Progenitor cell of endocrine pancreas (in vitro differentiated cells): ENCODE data around the gene TPCN1. TPM values are rescaled to one million over a fixed set of nuclear protein-coding genes. Genes with fewer than 3 reads are reported as not detected.

Experiments used
- DNase-seq: peaks from one replicate; pipeline ENCODE4 v3.0.0; 2021; ENCODE audit warnings: low spot score; ENCODE audit not compliant: unreplicated experiment
- H3K27ac Mint-ChIP-seq: 2 replicates; pipeline ENCODE4 v1.8.0; 2021; ENCODE audit warnings: mild to moderate bottlenecking, moderate library complexity, mixed read lengths
- H3K27me3 Mint-ChIP-seq: 2 replicates; pipeline ENCODE4 v1.8.0; 2021; ENCODE audit warnings: mixed read lengths
- H3K36me3 Mint-ChIP-seq: 2 replicates; pipeline ENCODE4 v1.8.0; 2022; ENCODE audit warnings: mixed read lengths; ENCODE audit not compliant: insufficient read depth
- H3K4me1 Mint-ChIP-seq: 2 replicates; pipeline ENCODE4 v1.8.0; 2021; ENCODE audit warnings: low read depth, mixed read lengths
- H3K4me3 Mint-ChIP-seq: 2 replicates; pipeline ENCODE4 v1.8.0; 2021; ENCODE audit warnings: low read depth, mild to moderate bottlenecking, moderate library complexity, mixed read lengths
- H3K9me3 Mint-ChIP-seq: 2 replicates; pipeline ENCODE4 v1.8.0; 2021; ENCODE audit warnings: low read depth, mixed read lengths
- CTCF ChIP-seq: fragments of 200-600 bp; sonication (generic); IDR thresholded peaks from one replicate; pipeline ENCODE4 v1.5.0; 2021; ENCODE audit warnings: antibody characterized with exemption, mild to moderate bottlenecking; ENCODE audit not compliant: unreplicated experiment
- total RNA-seq: library from RNA; stranded (reverse); gene quantifications from 2 replicates; pipeline ENCODE4 v1.2.1, GENCODE V29; 2021

Gene TPCN1
- total RNA-seq, 1 donor from 2014 or later: 34.1 TPM

GRCh38 chr12:113266106-113266895, 45.0 kb downstream of the TPCN1 start:
- DNase-seq: no peak
- no peaks in the 10 kb centered on the region for H3K9me3 Mint-ChIP-seq
- peaks cover 1% of the 10 kb centered on the region for H3K4me1 Mint-ChIP-seq
- no peak overlapping the region for H3K27ac Mint-ChIP-seq
- TF ChIP-seq CTCF: no peak
- no peaks in the 10 kb centered on the region for H3K27me3 Mint-ChIP-seq
- H3K36me3 Mint-ChIP-seq: peaks cover 2% of the 10 kb centered on the region
- H3K4me3 Mint-ChIP-seq: no peak overlapping the region

DNA sequence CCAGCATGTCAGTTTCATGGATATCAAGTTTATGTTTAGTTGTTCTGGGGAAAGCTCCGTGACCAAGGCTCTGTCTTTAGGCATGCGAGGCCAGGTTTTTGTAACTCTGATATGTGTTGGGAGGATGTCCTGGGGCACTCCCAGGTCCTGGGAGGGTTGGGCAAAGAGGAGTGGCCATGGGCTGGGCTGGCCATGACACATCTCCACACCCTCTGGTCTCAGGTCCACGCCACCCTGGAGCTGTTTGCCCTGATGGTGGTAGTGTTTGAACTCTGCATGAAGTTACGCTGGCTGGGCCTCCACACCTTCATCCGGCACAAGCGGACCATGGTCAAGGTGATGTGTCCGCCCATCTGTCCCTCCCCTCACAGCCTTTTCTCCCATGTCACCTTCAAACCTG, 46.4 kb downstream of the TPCN1 start:
- no peak overlapping the region for H3K27ac Mint-ChIP-seq
- no peak for TF ChIP-seq CTCF
- H3K36me3 Mint-ChIP-seq: peaks cover 2% of the 10 kb centered on the region
- H3K27me3 Mint-ChIP-seq: no peaks in the 10 kb centered on the region
- DNase-seq: no peak
- H3K4me3 Mint-ChIP-seq: no peak overlapping the region
- no peaks in the 10 kb centered on the region for H3K9me3 Mint-ChIP-seq
- H3K4me1 Mint-ChIP-seq: peaks cover 10% of the 10 kb centered on the region

GRCh38 chr12:113268136-113268535, 46.9 kb downstream of the TPCN1 start:
- H3K4me1 Mint-ChIP-seq: peaks cover 12% of the 10 kb centered on the region
- H3K4me3 Mint-ChIP-seq: no peak overlapping the region
- TF ChIP-seq CTCF: no peak
- H3K27me3 Mint-ChIP-seq: no peaks in the 10 kb centered on the region
- H3K36me3 Mint-ChIP-seq: peaks cover 2% of the 10 kb centered on the region
- no peaks in the 10 kb centered on the region for H3K9me3 Mint-ChIP-seq
- no peak overlapping the region for H3K27ac Mint-ChIP-seq
- DNase-seq: no peak

DNA sequence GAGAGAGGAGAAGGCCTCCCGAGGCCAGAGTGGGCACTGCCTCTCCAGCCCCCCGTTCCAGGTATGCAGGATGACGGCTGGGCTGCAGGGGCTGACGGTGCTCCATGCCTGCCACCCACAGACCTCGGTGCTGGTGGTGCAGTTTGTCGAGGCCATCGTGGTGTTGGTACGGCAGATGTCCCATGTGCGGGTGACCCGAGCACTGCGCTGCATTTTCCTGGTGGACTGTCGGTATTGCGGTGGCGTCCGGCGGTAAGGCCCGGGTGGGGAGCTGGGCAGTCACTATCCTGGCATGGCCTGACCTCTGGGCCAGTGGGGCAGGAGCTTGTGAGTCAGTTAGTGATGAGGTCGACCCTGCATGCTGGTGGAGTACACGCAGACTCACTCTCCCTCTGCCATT, 47.4 kb downstream of the TPCN1 start:
- DNase-seq: no peak
- no peak for TF ChIP-seq CTCF
- peaks cover 2% of the 10 kb centered on the region for H3K36me3 Mint-ChIP-seq
- H3K27ac Mint-ChIP-seq: no peak overlapping the region
- peaks cover 12% of the 10 kb centered on the region for H3K4me1 Mint-ChIP-seq
- no peaks in the 10 kb centered on the region for H3K27me3 Mint-ChIP-seq
- H3K4me3 Mint-ChIP-seq: no peak overlapping the region
- no peaks in the 10 kb centered on the region for H3K9me3 Mint-ChIP-seq

GRCh38 chr12:113269257-113269943, 48.1 kb downstream of the TPCN1 start:
- no peak for DNase-seq
- H3K27ac Mint-ChIP-seq: no peak overlapping the region
- H3K9me3 Mint-ChIP-seq: no peaks in the 10 kb centered on the region
- H3K4me3 Mint-ChIP-seq: no peak overlapping the region
- peaks cover 2% of the 10 kb centered on the region for H3K36me3 Mint-ChIP-seq
- H3K27me3 Mint-ChIP-seq: no peaks in the 10 kb centered on the region
- H3K4me1 Mint-ChIP-seq: peaks cover 12% of the 10 kb centered on the region
- no peak for TF ChIP-seq CTCF
